Adrenal gland (tissue), 5 donors: ENCODE measurements around the gene CAMK4.

ENCODE experiments used
- POLR2A ChIP-seq, 2 donors: fragments of 450-650 bp; IDR thresholded peaks; one replicate each; pipeline ENCODE4 v1.6.1; 2017; ENCODE audit warnings: antibody characterized with exemption in 2 of 2, mild to moderate bottlenecking in 2 of 2, moderate library complexity in 1 of 2
- TF ChIP-seq, protein P1 (sequence below), 6 experiments: fragments of 450-650 bp in 4 of 6; fragments of 200-600 bp in 2 of 6; sonication (generic) in 1 of 6; IDR thresholded peaks; 1 replicate in 5 of 6; 2 replicates in 1 of 6; pipeline versions ENCODE4 v1.5.1 to v1.8.0; 2016 to 2021; ENCODE audit warnings: antibody characterized with exemption in 6 of 6, mild to moderate bottlenecking in 2 of 6, moderate library complexity in 1 of 6
- donor health status: DM: no; HTN: no; CAD: no.

- TF ChIP-seq, protein P1, sequence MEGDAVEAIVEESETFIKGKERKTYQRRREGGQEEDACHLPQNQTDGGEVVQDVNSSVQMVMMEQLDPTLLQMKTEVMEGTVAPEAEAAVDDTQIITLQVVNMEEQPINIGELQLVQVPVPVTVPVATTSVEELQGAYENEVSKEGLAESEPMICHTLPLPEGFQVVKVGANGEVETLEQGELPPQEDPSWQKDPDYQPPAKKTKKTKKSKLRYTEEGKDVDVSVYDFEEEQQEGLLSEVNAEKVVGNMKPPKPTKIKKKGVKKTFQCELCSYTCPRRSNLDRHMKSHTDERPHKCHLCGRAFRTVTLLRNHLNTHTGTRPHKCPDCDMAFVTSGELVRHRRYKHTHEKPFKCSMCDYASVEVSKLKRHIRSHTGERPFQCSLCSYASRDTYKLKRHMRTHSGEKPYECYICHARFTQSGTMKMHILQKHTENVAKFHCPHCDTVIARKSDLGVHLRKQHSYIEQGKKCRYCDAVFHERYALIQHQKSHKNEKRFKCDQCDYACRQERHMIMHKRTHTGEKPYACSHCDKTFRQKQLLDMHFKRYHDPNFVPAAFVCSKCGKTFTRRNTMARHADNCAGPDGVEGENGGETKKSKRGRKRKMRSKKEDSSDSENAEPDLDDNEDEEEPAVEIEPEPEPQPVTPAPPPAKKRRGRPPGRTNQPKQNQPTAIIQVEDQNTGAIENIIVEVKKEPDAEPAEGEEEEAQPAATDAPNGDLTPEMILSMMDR (IDR thresholded peaks at IDR 0.05) = no peak
- no peak for TF ChIP-seq POLR2A (IDR thresholded peaks at IDR 0.05)
Observed at GRCh38 chr5:111214052-111214742, 10.0 kb upstream of the CAMK4 start.
